Vagina (tissue), 2 donors: ENCODE results near the gene MFAP5.
"Not testable (repeated sequence)": the region's sequence is repeated elsewhere in the genome, so short reads cannot be mapped to it uniquely, and the experiment has no call there.

Experiments used
- POLR2A ChIP-seq, 2 donors: fragments of 450-650 bp; IDR thresholded peaks; one replicate each; pipeline ENCODE4 v1.6.1; 2017; ENCODE audit warnings: antibody characterized with exemption in 2 of 2, mild to moderate bottlenecking in 2 of 2, moderate library complexity in 2 of 2
- POLR2AphosphoS5 ChIP-seq, 2 donors: sonication (generic); formaldehyde crosslinking; IDR thresholded peaks; one replicate each; pipeline ENCODE4 v1.9.0; 2017; ENCODE audit warnings: antibody characterized with exemption in 2 of 2, mild to moderate bottlenecking in 2 of 2, low read depth in 1 of 2; ENCODE audit not compliant: insufficient read depth in 1 of 2
- TF ChIP-seq, protein P1 (sequence below), 3 experiments: fragments of 450-650 bp in 2 of 3; fragments of 200-600 bp in 1 of 3; sonication (generic) in 1 of 3; IDR thresholded peaks; one replicate each; pipeline ENCODE4 v1.5.1; 2017 to 2019; ENCODE audit warnings: antibody characterized with exemption in 3 of 3, mild to moderate bottlenecking in 2 of 3, moderate library complexity in 2 of 3

DNA sequence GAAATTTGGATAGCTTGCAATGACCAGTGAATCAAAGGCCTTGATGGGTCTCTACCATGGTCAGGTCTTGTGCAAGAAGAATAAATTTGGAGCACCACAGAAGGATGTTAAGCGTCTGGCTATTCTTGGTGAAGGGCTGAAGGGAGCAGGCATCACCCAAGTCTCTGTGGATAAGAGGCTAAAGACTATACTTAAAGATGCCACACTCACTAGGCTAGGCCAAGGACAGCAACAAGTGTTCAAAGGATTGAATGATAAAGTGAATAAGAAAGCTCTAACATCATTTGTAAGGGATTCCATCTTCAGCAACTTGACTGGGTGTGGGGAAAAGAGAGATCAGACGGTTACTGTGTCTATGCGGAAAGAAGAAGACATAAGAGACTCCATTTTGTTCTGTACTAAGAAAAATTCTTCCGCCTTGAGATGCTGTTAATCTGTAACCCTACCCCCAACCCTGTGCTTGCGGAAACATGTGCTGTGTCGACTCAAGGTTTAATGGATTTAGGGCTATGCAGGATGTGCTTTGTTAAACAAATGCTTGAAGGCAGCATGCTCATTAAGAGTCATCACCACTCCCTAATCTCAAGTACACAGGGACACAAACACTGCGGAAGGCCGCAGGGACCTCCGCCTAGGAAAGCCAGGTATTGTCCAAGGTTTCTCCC lies 27.2 kb downstream of the MFAP5 start:
- TF ChIP-seq, protein P1, sequence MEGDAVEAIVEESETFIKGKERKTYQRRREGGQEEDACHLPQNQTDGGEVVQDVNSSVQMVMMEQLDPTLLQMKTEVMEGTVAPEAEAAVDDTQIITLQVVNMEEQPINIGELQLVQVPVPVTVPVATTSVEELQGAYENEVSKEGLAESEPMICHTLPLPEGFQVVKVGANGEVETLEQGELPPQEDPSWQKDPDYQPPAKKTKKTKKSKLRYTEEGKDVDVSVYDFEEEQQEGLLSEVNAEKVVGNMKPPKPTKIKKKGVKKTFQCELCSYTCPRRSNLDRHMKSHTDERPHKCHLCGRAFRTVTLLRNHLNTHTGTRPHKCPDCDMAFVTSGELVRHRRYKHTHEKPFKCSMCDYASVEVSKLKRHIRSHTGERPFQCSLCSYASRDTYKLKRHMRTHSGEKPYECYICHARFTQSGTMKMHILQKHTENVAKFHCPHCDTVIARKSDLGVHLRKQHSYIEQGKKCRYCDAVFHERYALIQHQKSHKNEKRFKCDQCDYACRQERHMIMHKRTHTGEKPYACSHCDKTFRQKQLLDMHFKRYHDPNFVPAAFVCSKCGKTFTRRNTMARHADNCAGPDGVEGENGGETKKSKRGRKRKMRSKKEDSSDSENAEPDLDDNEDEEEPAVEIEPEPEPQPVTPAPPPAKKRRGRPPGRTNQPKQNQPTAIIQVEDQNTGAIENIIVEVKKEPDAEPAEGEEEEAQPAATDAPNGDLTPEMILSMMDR (IDR thresholded peaks at IDR 0.05), result not testable (repeated sequence)
- TF ChIP-seq POLR2AphosphoS5 (IDR thresholded peaks at IDR 0.05; ENCODE audit: insufficient read depth in 1 of 2, low read depth in 1 of 2); POLR2A (IDR thresholded peaks at IDR 0.05): not testable (repeated sequence)
